Measurements from ENCODE around the gene INTS1.

- TF ChIP-seq ETV6 (conservative IDR thresholded peaks at IDR 0.05 in 1 of 2, IDR thresholded peaks at IDR 0.05 in 1 of 2; ENCODE audit: borderline replicate concordance in 1 of 2, low read depth in 1 of 2) (no peak), NFYB (IDR thresholded peaks at IDR 0.05; ENCODE audit: insufficient read depth, low read depth, low read length) (no peak), ZBTB11 (CRISPR knock-in tag; IDR thresholded peaks at IDR 0.05) (no peak), POLR2AphosphoS5 (IDR thresholded peaks at IDR 0.05; ENCODE audit: low read length) (no peak)
Observed at GRCh38 chr7:1510780-1511154, 6.6 kb upstream of the INTS1 start.

All from GM12878 (cell line).